ENCODE data around the gene IFFO2. TPM values are rescaled to one million over a fixed set of nuclear protein-coding genes. Genes with fewer than 3 reads are reported as not detected.
A peak's percentile ranks its signal among the peaks of the same experiment; 100 is the strongest.
"Not testable (repeated sequence)": the region's sequence is repeated elsewhere in the genome, so short reads cannot be mapped to it uniquely, and the experiment has no call there.

The IFFO2 gene
- total RNA-seq, 1 donor from 2014 or later, result 34.4 TPM

- no peak for DNase-seq (ENCODE audit: extremely low read depth, low read depth, low spot score)
These were observed 76.6 kb downstream of the IFFO2 start for GRCh38 chr1:18879791-18880309.

GRCh38 chr1:18879215-18879790, 77.2 kb downstream of the IFFO2 start:
- no peak for DNase-seq (ENCODE audit: extremely low read depth, low read depth, low spot score)

- DNase-seq (ENCODE audit: extremely low read depth, low read depth, low spot score), result no peak
These were observed 77.8 kb downstream of the IFFO2 start for GRCh38 chr1:18878538-18879214.

- DNase-seq (ENCODE audit: extremely low read depth, low read depth, low spot score), result no peak
These were observed 79.2 kb downstream of the IFFO2 start for GRCh38 chr1:18877282-18877681.

GRCh38 chr1:18876210-18876609, 80.3 kb downstream of the IFFO2 start:
- DNase-seq (ENCODE audit: extremely low read depth, low read depth, low spot score), result no peak

GRCh38 chr1:18875796-18876128, 80.7 kb downstream of the IFFO2 start:
- DNase-seq (ENCODE audit: extremely low read depth, low read depth, low spot score), result no peak

GRCh38 chr1:18875107-18875795, 81.2 kb downstream of the IFFO2 start:
- peak; percentile 52 for DNase-seq (ENCODE audit: extremely low read depth, low read depth, low spot score)

- DNase-seq (ENCODE audit: extremely low read depth, low read depth, low spot score), result no peak
These were observed 81.9 kb downstream of the IFFO2 start for GRCh38 chr1:18874600-18874999.

GRCh38 chr1:18874036-18874435, 82.4 kb downstream of the IFFO2 start:
- DNase-seq (ENCODE audit: extremely low read depth, low read depth, low spot score), result no peak

GRCh38 chr1:18872071-18872611, 84.3 kb downstream of the IFFO2 start:
- DNase-seq (ENCODE audit: extremely low read depth, low read depth, low spot score), result no peak

- DNase-seq (ENCODE audit: extremely low read depth, low read depth, low spot score), result no peak
These were observed 84.9 kb downstream of the IFFO2 start for GRCh38 chr1:18871401-18872070.

- no peak for DNase-seq (ENCODE audit: extremely low read depth, low read depth, low spot score)
These were observed 85.5 kb downstream of the IFFO2 start for GRCh38 chr1:18870957-18871356.

GRCh38 chr1:18870595-18870865, 85.9 kb downstream of the IFFO2 start:
- not testable (repeated sequence) for DNase-seq (ENCODE audit: extremely low read depth, low read depth, low spot score)

GRCh38 chr1:18869847-18870594, 86.5 kb downstream of the IFFO2 start:
- DNase-seq (ENCODE audit: extremely low read depth, low read depth, low spot score), result no peak

- DNase-seq (ENCODE audit: extremely low read depth, low read depth, low spot score), result no peak
These were observed 87.6 kb downstream of the IFFO2 start for GRCh38 chr1:18868801-18869424.

- DNase-seq (ENCODE audit: extremely low read depth, low read depth, low spot score), result no peak
These were observed 88.1 kb downstream of the IFFO2 start for GRCh38 chr1:18868354-18868753.

- no peak for DNase-seq (ENCODE audit: extremely low read depth, low read depth, low spot score)
These were observed 89.6 kb downstream of the IFFO2 start for GRCh38 chr1:18866846-18867245.

- no peak for DNase-seq (ENCODE audit: extremely low read depth, low read depth, low spot score)
These were observed 90.2 kb downstream of the IFFO2 start for GRCh38 chr1:18866314-18866713.

- no peak for DNase-seq (ENCODE audit: extremely low read depth, low read depth, low spot score)
These were observed 91.3 kb downstream of the IFFO2 start for GRCh38 chr1:18865176-18865575.

GRCh38 chr1:18861590-18861989, 94.9 kb downstream of the IFFO2 start:
- no peak for DNase-seq (ENCODE audit: extremely low read depth, low read depth, low spot score)

Measured in glomerular endothelial cell (primary cell).